Measurements from ENCODE around the gene FANCE. TPM values are rescaled to one million over a fixed set of nuclear protein-coding genes. Genes with fewer than 3 reads are reported as not detected.

The FANCE gene
- total RNA-seq, 1 donor from 2014 or later: 33.4 TPM

DNA sequence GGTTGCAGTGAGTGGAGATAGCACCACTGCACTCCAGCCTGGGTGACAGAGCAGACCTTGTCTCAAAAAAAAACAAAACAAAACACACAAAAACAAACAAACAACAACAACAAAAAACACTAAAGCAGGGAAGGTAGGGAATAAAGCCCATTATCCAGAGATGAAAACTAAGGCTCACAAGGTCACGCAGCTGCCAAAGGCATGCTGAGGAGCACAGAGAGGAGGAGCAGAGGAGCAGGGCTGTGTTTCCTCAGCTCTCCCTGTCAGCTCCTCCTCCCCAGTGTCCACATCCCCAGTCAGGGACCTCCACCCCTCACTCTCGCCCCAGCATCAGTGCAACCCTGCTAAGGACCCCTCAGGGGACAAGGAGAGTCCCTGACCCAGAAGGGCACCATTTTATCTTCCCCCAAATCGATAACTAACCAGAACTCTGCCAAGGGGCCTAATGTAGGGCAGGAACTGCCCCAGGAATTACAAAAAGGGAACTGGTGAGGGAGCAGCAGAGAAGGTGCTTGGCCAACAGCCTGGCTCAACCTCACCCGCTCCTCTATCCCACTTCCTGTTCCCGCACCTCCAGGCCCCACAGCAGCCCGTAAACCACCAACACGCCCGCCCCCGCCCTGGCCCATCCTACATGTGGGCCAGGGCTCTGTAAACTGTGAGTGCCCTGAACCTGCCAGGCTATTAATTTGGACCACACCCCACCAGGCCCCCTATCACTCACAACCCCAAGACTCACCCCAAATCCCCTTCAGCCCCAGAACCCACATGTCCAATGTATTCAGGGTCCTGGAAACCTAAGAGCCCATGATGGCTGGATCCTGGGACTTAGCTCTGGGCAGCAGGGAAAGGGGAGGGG lies 35.7 kb downstream of the FANCE start:
- Mint-ChIP-seq H3K27me3 (ENCODE audit: unreplicated experiment) (peaks cover 7% of the 10 kb centered on the region), H3K4me3 (ENCODE audit: unreplicated experiment) (no peak overlapping the region), H3K36me3 (ENCODE audit: unreplicated experiment) (no peaks in the 10 kb centered on the region), H3K27ac (ENCODE audit: unreplicated experiment) (peak overlapping the region; percentile 79), H3K4me1 (ENCODE audit: low read depth, unreplicated experiment) (peaks cover 26% of the 10 kb centered on the region), H3K9me3 (ENCODE audit: unreplicated experiment) (peaks cover 11% of the 10 kb centered on the region)
- no peak for DNase-seq
- TF ChIP-seq, protein P1, sequence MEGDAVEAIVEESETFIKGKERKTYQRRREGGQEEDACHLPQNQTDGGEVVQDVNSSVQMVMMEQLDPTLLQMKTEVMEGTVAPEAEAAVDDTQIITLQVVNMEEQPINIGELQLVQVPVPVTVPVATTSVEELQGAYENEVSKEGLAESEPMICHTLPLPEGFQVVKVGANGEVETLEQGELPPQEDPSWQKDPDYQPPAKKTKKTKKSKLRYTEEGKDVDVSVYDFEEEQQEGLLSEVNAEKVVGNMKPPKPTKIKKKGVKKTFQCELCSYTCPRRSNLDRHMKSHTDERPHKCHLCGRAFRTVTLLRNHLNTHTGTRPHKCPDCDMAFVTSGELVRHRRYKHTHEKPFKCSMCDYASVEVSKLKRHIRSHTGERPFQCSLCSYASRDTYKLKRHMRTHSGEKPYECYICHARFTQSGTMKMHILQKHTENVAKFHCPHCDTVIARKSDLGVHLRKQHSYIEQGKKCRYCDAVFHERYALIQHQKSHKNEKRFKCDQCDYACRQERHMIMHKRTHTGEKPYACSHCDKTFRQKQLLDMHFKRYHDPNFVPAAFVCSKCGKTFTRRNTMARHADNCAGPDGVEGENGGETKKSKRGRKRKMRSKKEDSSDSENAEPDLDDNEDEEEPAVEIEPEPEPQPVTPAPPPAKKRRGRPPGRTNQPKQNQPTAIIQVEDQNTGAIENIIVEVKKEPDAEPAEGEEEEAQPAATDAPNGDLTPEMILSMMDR (IDR thresholded peaks at IDR 0.05; ENCODE audit: partially characterized antibody, unreplicated experiment): no peak

DNA sequence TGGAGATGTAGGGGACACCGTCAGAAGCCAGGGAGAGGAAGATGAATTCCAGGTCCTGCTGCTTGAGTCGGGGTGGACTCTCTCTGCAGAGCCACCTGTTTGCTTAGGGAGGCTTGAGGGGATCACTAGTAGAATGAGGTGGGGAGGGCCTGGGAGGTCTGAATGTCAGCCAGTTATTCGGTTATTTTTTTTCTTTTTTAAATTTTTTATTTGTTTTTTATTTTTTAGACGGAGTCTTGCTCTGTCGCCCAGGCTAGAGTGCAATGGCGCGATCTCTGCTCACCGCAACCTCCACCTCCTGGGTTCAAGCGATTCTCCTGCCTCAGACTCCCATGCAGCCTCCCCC lies 36.4 kb downstream of the FANCE start:
- H3K4me3 Mint-ChIP-seq (ENCODE audit: unreplicated experiment): no peak overlapping the region
- H3K4me1 Mint-ChIP-seq (ENCODE audit: low read depth, unreplicated experiment): peaks cover 32% of the 10 kb centered on the region
- H3K36me3 Mint-ChIP-seq (ENCODE audit: unreplicated experiment): no peaks in the 10 kb centered on the region
- peak overlapping the region; percentile 79 for H3K27ac Mint-ChIP-seq (ENCODE audit: unreplicated experiment)
- DNase-seq: no peak
- TF ChIP-seq, protein P1 (IDR thresholded peaks at IDR 0.05; ENCODE audit: partially characterized antibody, unreplicated experiment): no peak
- H3K27me3 Mint-ChIP-seq (ENCODE audit: unreplicated experiment): peaks cover 10% of the 10 kb centered on the region
- H3K9me3 Mint-ChIP-seq (ENCODE audit: unreplicated experiment): peaks cover 15% of the 10 kb centered on the region

DNA sequence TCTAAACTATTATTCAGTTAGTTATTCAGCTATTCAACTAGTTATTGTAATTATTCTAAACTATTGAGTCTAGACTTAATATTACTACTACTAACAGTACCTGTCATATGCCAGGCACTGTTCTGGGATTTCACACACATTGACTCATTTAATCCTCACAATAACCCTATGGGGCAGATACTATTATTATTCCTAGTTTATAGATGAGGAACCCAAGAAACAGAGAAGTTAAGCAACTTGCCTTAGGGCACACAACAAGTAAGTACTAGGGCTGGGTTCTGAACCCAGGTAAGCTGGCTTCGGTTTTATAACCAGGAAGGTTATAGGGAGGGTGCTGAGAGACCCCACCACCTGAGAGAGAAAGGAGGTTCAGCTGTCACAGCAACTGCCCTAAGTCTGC lies 36.9 kb downstream of the FANCE start:
- no peak for DNase-seq
- Mint-ChIP-seq H3K36me3 (ENCODE audit: unreplicated experiment) (no peaks in the 10 kb centered on the region), H3K9me3 (ENCODE audit: unreplicated experiment) (peaks cover 15% of the 10 kb centered on the region), H3K27me3 (ENCODE audit: unreplicated experiment) (peaks cover 10% of the 10 kb centered on the region), H3K4me1 (ENCODE audit: low read depth, unreplicated experiment) (peaks cover 38% of the 10 kb centered on the region), H3K27ac (ENCODE audit: unreplicated experiment) (peak overlapping the region; percentile 72), H3K4me3 (ENCODE audit: unreplicated experiment) (peak overlapping the region; percentile 20)
- TF ChIP-seq, protein P1 (IDR thresholded peaks at IDR 0.05; ENCODE audit: partially characterized antibody, unreplicated experiment): no peak

DNA sequence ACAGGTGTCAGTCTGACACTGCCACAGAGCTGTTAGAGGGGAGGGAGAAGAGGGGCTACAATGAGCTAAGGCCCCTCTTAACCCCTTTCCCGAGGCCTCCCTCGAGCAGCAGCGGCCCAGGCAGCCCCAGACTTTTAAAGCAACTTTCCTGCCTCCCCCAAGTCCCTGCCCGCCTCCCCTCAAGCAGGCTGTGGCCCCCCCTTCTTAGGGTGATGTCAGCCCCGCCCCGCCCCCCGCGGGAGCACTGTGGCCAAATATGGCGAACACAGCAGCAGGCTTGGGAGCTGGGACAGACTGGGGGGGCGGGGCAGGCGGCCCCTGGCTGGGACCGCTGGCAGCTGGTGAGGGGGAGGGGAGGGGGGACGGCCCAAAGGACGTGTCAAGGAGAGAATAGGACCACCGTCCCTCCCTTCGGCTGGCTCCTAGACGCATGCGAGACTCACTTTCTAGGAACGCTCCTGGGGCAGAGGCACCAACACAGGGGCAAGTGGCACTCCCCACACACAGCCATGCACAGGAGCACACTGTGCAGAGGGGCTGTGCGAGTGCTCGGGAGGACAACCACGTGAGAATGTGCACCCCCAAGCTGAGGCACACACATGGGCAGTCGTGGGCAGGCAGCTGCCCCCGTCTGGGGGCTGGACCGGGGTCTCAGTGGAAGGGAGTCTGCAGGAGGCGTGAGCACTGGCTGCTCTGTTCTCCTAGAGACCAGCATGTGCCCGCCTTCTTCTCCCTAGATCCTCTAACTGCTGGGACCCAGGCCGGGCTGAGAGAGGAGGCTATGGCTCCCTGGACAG lies 38.1 kb downstream of the FANCE start:
- TF ChIP-seq, protein P1 (IDR thresholded peaks at IDR 0.05; ENCODE audit: partially characterized antibody, unreplicated experiment): no peak
- Mint-ChIP-seq H3K9me3 (ENCODE audit: unreplicated experiment) (peaks cover 15% of the 10 kb centered on the region), H3K4me1 (ENCODE audit: low read depth, unreplicated experiment) (peaks cover 47% of the 10 kb centered on the region), H3K27ac (ENCODE audit: unreplicated experiment) (peak overlapping the region; percentile 100), H3K27me3 (ENCODE audit: unreplicated experiment) (peaks cover 8% of the 10 kb centered on the region), H3K36me3 (ENCODE audit: unreplicated experiment) (no peaks in the 10 kb centered on the region), H3K4me3 (ENCODE audit: unreplicated experiment) (peak overlapping the region; percentile 73)
- DNase-seq: peak; percentile 85
